ENCODE measurements around the gene PRSS53. TPM values are rescaled to one million over a fixed set of nuclear protein-coding genes. Genes with fewer than 3 reads are reported as not detected.
"Not testable (repeated sequence)": the region's sequence is repeated elsewhere in the genome, so short reads cannot be mapped to it uniquely, and the experiment has no call there.

The PRSS53 gene
- total RNA-seq (1 to 10 TPM; 2.3 to 6.0 (median 2.8) TPM), polyA plus RNA-seq (1 to 10 TPM; 1.6 to 2.6 (median 1.9) TPM)
- long read RNA-seq, donor 1: 0 reads
- long read RNA-seq, donor 2, partial matches to known transcripts: 5 of 5 reads
- long read RNA-seq, donor 2, other reads (novel, unspliced or antisense): 0 of 5 reads

GRCh38 chr16:31088459-31089183 is at the start of gene PRSS53:
PRSS53 (minus strand) TSS chr16:31088943; CDS start chr16:31088809, 134 bp downstream.
- TF ChIP-seq POLR2A (IDR thresholded peaks at IDR 0.05) (no peak), POLR2AphosphoS5 (IDR thresholded peaks at IDR 0.05) (peak in 1 of 3 donors; percentile 26)
- Histone ChIP-seq H3K9me3 (no peaks in the 10 kb centered on the region), H3K27me3 (replicated peaks in 1 of 7) (no peaks in the 10 kb centered on the region), H3K4me1 (peaks cover 5 to 18% (median 11%) of the 10 kb centered on the region in 6 donors), H3K36me3 (peaks cover 0 to 80% (median 30%) of the 10 kb centered on the region in 6 donors), H3K27ac (no peak within 1 kb of the TSS), H3K4me3 (no peak within 1 kb of the TSS)
- intact Hi-C loops (cut with DNase I; ENCODE audit: low total_unique reads): no loop called here
- 82 to 92% (median 86%) methylated on average over 3 to 15 of the region's 15 CpGs for WGBS, 5 donors
- DNase-seq: peak; percentile 51

- H3K27ac ChIP-seq; H3K4me3 ChIP-seq; H3K9me3 ChIP-seq; DNase-seq; intact Hi-C loops (cut with DNase I; ENCODE audit: low total_unique reads); H3K27me3 ChIP-seq (replicated peaks in 1 of 7): not testable (repeated sequence)
- 86 to 94% (median 88%) methylated on average over 20 of the region's 20 CpGs for WGBS, 5 donors
- H3K36me3 ChIP-seq: peaks cover 0 to 16% (median 8%) of the 10 kb centered on the region in 6 donors
- peaks cover 5 to 57% (median 22%) of the 10 kb centered on the region in 6 donors for H3K4me1 ChIP-seq
These were observed 48.2 kb upstream of the PRSS53 start for GRCh38 chr16:31136822-31137499.

GRCh38 chr16:31136287-31136662 is 47.5 kb upstream of the PRSS53 start:
- intact Hi-C loops (cut with DNase I; ENCODE audit: low total_unique reads): no loop called here
- TF ChIP-seq CTCF (IDR thresholded peaks at IDR 0.05 in 8 of 11, conservative IDR thresholded peaks at IDR 0.05 in 3 of 11): no peak
- TF ChIP-seq POLR2AphosphoS5 (IDR thresholded peaks at IDR 0.05): no peak
- no peak for DNase-seq
- 87 to 94% (median 90%) methylated on average over 6 of the region's 6 CpGs for WGBS, 5 donors
- H3K27ac ChIP-seq: no peak overlapping the region
- H3K36me3 ChIP-seq: peaks cover 0 to 23% (median 15%) of the 10 kb centered on the region in 6 donors
- H3K9me3 ChIP-seq: no peaks in the 10 kb centered on the region
- no peak overlapping the region for H3K4me3 ChIP-seq
- no peaks in the 10 kb centered on the region for H3K27me3 ChIP-seq (replicated peaks in 1 of 7)
- H3K4me1 ChIP-seq: peaks cover 0 to 50% (median 15%) of the 10 kb centered on the region in 6 donors

- Histone ChIP-seq H3K4me1 (peaks cover 0 to 48% (median 13%) of the 10 kb centered on the region in 6 donors), H3K36me3 (peaks cover 0 to 28% (median 20%) of the 10 kb centered on the region in 6 donors), H3K27me3 (replicated peaks in 1 of 7) (no peaks in the 10 kb centered on the region), H3K4me3 (no peak within 1 kb of the TSS), H3K27ac (peak within 1 kb of the TSS in 2 of 8 donors; percentile 21 to 36), H3K9me3 (no peaks in the 10 kb centered on the region)
- intact Hi-C loops (cut with DNase I; ENCODE audit: low total_unique reads): no loop called here
- TF ChIP-seq POLR2A (IDR thresholded peaks at IDR 0.05) (no peak), CTCF (IDR thresholded peaks at IDR 0.05 in 8 of 11, conservative IDR thresholded peaks at IDR 0.05 in 3 of 11) (no peak)
- 75 to 89% (median 78%) methylated on average over 11 to 22 of the region's 22 CpGs for WGBS, 5 donors
- DNase-seq: no peak
These were observed 47.0 kb upstream of the PRSS53 start, which contains the start of gene PRSS8 for GRCh38 chr16:31135535-31136286. PRSS8 (minus strand) TSS chr16:31135727; CDS start chr16:31135498, 229 bp downstream.
